Measurements from ENCODE around the gene SIN3B.

Gene SIN3B

GRCh38 chr19:16886305-16886880, 57.2 kb downstream of the SIN3B start:
- TF ChIP-seq GATA3 (IDR thresholded peaks at IDR 0.05; ENCODE audit: low read depth, low read length) (no peak), GATA2 (IDR thresholded peaks at IDR 0.05; ENCODE audit: low read depth, low read length) (no peak)

DNA sequence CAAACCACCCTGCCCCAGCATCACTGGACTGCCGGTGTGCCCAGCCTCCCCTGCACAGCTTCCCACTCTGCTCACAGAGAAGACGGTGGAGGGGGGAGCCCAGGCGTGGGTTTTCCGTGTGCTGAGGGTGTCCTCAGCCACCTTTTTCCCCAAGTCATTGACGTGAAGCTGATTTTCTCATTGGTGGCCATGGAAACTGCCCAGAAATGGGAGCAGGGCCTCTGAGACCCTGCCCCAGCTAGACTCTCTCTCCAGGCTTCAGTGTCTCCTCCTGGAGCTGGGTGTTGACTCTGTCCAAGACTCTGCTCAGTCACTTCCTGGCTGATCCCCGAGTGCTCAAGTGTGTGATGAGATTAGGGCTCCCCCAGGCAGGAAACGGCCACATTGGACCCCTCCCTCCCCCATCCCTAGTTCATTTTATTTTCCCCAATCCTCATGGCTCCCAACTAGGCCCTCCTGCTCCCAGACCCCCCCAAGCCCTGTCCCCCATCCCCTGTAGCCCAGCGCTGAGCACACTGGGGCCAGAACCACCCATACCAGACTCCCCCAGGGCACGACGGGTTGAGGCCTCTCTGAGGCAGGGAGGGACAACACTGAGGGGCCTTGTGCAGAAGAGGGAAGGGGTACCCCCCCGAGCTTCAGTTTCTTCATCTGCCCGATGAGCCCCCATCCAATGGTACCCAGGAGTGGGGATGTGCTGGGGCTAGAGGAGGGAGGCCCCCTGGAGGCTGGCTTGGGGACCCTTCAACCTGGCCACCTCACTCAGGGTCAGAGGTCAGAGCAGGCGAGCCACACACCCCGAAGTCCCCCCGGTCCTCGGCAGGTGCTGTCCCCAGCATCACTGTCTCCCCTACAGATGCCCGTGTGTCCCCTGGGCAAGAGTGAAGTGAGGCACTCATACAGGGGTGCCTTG, 58.4 kb downstream of the SIN3B start:
- TF ChIP-seq GATA3 (IDR thresholded peaks at IDR 0.05; ENCODE audit: low read depth, low read length) (no peak), GATA2 (IDR thresholded peaks at IDR 0.05; ENCODE audit: low read depth, low read length) (no peak)

GRCh38 chr19:16888629-16889365, 59.6 kb downstream of the SIN3B start, which contains the start of gene F2RL3:
TSS of gene F2RL3 (plus strand) at chr19:16888999. CDS start at chr19:16889190, 191 bp downstream.
- TF ChIP-seq GATA3 (IDR thresholded peaks at IDR 0.05; ENCODE audit: low read depth, low read length) = no peak
- TF ChIP-seq GATA2 (IDR thresholded peaks at IDR 0.05; ENCODE audit: low read depth, low read length) = no peak

DNA sequence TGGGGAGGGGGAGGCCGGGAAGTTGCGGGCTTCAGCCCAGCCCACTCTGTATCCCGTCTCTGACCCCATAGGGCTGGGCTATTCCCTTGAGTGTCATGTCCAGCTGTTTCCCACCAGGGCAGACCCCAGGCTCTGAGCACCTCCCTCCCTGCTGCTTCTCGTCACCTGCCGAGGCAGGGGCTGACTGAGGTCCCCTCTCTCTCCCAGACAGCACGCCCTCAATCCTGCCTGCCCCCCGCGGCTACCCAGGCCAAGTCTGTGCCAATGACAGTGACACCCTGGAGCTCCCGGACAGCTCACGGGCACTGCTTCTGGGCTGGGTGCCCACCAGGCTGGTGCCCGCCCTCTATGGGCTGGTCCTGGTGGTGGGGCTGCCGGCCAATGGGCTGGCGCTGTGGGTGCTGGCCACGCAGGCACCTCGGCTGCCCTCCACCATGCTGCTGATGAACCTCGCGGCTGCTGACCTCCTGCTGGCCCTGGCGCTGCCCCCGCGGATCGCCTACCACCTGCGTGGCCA, 60.2 kb downstream of the SIN3B start:
- no peak for TF ChIP-seq GATA3 (IDR thresholded peaks at IDR 0.05; ENCODE audit: low read depth, low read length)
- no peak for TF ChIP-seq GATA2 (IDR thresholded peaks at IDR 0.05; ENCODE audit: low read depth, low read length)

GRCh38 chr19:16889883-16890460, 60.8 kb downstream of the SIN3B start:
- TF ChIP-seq GATA2 (IDR thresholded peaks at IDR 0.05; ENCODE audit: low read depth, low read length) (no peak), GATA3 (IDR thresholded peaks at IDR 0.05; ENCODE audit: low read depth, low read length) (no peak)

GRCh38 chr19:16890461-16891184, 61.4 kb downstream of the SIN3B start:
- TF ChIP-seq GATA2 (IDR thresholded peaks at IDR 0.05; ENCODE audit: low read depth, low read length) (no peak), GATA3 (IDR thresholded peaks at IDR 0.05; ENCODE audit: low read depth, low read length) (no peak)

DNA sequence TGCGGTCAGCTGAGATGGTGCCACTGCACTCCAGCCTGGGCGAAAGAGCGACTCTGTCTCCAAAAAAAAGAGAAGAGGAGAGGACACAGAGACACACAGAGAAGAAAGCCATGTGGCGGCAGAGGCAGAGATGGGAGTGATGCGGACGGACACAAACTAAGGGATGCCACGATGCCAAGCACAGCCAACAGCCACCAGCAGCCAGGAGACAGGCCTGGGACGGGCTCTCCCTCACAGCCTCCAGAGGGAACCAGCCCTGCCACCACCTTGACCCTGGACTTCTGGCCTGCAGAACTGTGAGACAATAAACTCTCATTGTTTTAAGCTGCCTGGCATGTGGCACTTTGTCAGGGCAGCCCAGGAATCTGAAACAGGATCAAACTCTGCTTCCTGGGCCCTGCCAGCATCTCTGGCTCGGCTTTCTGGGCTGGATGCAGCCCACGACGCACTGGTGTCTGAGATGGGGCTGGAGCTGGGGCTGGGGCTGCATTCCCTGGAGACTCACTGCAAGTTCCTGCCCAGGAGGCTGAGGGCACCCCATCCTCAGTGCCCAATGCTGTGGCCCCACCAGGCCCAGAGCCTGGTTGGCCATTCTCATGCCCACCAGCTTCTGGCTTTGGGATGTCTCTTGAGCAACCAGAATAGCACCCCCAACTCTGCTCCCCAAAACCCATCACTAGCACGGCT, 62.6 kb downstream of the SIN3B start:
- no peak for TF ChIP-seq GATA2 (IDR thresholded peaks at IDR 0.05; ENCODE audit: low read depth, low read length)

- no peak for TF ChIP-seq GATA2 (IDR thresholded peaks at IDR 0.05; ENCODE audit: low read depth, low read length)
- no peak for TF ChIP-seq GATA3 (IDR thresholded peaks at IDR 0.05; ENCODE audit: low read depth, low read length)
Observed at GRCh38 chr19:16892436-16892835, 63.2 kb downstream of the SIN3B start.

- TF ChIP-seq GATA3 (IDR thresholded peaks at IDR 0.05; ENCODE audit: low read depth, low read length) (no peak), GATA2 (IDR thresholded peaks at IDR 0.05; ENCODE audit: low read depth, low read length) (no peak)
Observed at GRCh38 chr19:16892868-16893685, 63.9 kb downstream of the SIN3B start.

DNA sequence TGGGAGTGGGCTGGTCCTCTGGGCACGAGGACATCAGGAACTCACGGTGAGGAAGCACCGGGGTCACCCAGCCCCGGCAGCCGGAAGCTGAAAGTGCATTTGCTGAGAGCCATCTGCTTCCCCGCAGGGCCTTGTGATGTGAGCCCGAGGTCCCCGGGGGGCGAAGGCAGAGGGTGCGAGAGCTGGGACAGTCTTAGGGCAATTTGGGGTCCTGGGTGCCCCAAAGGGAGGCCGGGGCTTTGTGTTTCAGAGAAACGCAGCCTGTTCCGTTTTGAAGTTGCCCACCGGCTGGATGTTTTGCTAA, 64.4 kb downstream of the SIN3B start:
- TF ChIP-seq GATA3 (IDR thresholded peaks at IDR 0.05; ENCODE audit: low read depth, low read length) (no peak), GATA2 (IDR thresholded peaks at IDR 0.05; ENCODE audit: low read depth, low read length) (no peak)

- TF ChIP-seq GATA2 (IDR thresholded peaks at IDR 0.05; ENCODE audit: low read depth, low read length) (no peak), GATA3 (IDR thresholded peaks at IDR 0.05; ENCODE audit: low read depth, low read length) (no peak)
Observed at GRCh38 chr19:16894080-16894479, 64.9 kb downstream of the SIN3B start.

DNA sequence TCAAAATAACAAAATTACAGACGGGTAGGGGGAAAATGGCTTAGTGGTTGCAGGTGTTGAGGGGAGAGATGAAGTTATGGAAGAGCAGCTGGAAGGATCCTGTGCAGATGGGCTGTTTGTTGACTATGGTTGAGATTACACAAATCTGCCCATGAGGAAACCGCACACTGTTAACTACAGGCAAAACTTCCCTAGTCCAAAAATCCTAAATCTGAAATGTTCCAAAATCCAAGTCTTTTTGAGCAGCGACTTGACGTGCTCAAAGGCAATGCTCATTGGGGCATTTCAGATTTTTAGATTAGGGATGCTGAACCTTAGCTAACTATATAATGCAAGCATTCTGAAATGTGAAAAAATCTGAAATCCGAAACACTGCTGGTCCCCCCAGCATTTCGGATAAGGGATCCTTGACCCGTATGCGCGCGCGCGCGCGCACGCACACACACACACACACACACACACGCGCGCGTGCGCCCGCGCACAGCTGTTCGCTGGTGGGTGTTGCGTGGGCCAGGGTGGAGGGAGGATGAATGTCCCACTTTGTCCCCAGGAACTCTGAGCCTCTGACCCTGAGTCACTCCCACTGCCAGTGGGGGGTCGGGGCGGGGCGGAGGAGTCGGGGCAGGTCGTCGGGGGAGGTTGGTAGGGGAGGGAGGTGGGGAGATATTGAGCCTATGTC, 66.4 kb downstream of the SIN3B start:
- TF ChIP-seq GATA3 (IDR thresholded peaks at IDR 0.05; ENCODE audit: low read depth, low read length) (no peak), GATA2 (IDR thresholded peaks at IDR 0.05; ENCODE audit: low read depth, low read length) (no peak)
